Measurements from ENCODE around the gene CISH.

The CISH gene

GRCh38 chr3:50612234-50612882, 784 bp upstream of the CISH start:
- DNase-seq: no peak

DNA sequence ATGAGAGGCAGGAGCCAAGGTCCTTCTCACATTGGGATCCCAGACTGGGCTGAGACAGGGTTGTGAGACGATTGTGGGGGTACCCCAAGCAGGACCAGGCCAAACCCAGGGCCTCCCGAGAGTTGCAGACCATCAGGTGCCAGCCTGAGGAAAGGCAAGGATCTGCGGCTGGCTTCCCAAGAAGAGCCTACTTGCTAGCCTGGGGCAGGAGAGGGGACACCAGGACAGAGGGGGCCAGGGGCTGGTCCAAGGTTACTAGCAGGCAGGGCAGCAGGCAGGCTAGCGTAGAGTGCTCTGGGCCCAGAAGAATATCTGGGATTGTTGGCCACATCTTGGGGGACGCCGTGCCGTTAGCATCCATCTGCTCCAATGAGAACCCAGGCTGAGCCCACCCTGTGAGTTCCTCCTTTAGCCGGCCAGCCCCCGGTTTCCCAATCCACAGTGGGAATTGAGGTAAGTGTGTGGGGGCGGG, 546 bp downstream of the CISH start:
- DNase-seq: no peak

GRCh38 chr3:50610181-50610971, 1.2 kb downstream of the CISH start:
- DNase-seq: no peak

DNA sequence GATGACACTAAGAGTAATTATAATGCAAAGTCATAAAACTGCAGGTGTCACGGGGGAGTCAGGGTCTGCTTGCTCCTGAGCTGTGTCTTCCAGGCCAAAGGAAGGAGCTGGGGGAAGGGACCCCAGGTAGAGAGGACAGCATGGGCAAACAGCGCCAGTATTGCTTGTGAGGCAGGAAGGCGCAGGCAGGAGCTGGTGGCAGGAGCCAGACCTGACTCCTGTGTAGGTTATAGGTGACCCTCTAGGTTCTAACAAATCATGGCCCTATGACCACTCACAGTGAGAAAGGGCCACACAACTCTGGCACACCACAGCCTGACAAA, 1.9 kb downstream of the CISH start:
- no peak for DNase-seq

DNA sequence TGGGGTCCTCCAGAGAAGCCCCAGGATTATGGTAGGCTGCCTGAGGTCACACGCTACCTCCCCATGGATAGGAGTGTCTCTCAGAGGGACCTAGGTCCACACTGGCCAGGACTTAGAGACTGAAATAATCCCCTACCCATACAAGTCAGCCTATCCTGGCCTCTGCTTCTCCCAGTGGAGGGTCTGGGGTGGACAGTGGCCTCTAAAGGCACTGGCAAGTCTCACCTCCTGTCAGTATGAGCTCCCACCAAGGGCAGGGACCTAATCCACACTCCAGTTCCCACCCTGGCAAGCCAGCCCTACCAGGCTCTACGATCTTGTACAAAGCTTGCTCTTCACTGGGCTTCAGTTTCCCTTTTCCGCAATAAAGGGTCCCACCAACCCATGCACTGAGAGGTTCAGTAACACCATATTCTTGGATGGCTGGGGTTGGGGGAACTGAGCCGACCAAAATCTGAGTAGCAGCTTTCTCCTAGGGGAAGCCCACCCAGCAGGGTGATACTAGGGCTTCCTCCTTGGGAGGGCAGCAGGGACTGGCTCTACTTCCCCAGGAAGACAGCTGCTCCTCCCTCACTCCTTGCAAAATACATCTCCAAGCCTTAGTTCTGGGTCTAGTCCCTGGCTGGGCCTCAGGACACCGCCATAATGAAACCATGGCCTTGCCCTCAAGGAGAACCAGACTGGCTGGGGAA, 2.4 kb downstream of the CISH start:
- DNase-seq: no peak

DNA sequence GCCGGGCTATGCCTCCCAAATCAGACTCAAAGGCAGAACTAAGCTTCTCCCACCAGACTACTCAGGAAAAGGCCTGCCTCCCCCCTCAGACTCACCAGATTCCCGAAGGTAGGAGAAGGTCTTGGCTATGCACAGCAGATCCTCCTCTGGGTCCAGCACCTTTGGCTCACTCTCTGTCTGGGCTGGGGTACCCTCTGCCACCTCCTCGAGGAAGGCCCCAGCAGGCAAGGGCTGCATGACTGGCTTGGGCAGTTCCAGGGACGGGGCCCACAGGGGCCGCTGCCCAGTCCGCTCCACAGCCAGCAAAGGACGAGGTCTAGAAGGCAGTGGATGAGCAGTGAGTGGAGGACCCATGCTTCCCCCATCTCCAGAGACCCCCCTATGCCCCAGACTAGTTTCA, 3.3 kb downstream of the CISH start:
- no peak for DNase-seq

GRCh38 chr3:50607271-50608091, 4.1 kb downstream of the CISH start:
- DNase-seq: no peak

DNA sequence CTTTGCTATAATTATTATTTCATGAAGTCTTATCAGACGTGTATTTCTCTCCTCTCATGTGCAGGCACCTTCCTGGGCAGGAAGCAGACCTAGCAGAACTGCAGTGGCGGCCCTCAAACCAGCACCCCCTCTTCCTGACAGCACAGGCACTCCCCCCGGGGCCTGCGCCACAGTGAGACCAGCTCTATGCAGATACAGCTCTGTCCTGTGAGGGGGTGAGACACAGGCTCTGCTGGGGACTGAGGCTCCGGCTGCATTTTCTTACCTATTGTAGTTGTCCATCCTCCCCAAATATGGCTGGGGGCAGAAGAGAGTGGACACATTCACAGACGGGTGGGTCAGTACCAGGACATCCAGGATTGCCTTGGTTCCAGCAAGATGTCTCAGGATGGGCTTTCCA, 5.0 kb downstream of the CISH start:
- no peak for DNase-seq

DNA sequence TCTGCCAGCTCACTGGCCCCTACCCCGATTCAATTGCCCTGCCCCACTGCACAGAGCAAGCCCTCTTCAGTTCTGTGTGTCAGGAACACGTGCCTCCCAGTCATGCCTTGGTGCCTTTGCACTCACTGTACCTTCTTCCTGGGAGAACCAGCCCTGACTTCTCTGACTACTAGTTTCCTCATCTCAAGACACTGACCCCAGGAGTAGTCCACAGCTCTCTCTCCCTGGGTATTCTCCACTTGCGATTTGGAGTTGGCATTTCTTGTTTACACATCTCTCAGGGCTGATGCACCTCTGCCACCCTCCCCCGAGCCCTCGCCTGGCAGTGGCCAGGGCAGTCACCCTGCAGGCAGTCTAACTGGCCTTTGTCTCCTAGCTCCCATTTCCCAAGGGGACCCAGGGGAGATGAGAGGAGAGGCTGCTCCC, 5.7 kb downstream of the CISH start:
- DNase-seq: no peak

DNA sequence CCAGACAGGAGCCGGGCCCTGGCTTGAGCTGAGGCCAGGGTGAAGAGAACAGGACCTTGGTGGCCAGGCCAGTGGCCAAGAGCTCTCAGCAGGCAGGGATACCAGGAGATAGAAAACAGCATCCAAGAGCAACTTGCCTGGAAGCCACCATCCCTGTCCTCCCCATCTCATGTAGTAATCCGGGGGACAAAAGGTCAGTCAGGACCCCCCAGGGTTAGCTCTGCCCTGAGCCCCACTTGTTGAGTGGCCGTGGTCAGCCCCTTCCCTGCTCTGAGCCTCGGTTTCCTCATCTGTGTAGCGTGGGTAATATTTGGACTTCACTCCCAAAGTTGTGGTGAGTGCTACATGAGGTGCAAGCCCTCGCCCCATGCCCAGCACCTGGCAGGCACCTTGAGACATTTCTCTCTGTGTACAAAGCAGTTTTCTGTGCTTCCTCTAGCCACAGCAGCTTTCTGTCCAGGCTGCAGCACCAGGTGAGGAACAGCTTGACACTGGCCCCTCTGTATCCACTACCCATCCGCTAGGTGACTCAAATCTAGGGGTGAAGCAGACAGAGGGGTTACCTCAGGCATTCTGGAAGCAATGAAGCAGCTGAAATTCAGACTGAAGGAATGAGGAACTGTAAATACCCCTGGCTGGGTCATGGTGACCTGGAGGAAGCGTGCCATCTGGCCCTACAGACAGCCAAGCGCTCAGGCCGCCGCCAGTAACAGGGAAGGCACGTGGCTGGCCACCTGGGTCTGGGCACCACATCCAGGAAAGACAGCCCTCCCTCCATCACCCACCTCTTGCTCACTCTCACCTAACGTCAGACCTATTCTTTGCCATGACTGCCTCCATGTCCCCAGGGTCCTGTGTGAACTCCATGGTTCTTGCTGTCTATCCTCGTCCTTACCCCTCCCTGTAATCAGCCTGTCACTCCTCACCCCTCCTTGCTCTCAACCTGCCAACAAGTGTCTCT, 6.7 kb downstream of the CISH start:
- no peak for DNase-seq

DNA sequence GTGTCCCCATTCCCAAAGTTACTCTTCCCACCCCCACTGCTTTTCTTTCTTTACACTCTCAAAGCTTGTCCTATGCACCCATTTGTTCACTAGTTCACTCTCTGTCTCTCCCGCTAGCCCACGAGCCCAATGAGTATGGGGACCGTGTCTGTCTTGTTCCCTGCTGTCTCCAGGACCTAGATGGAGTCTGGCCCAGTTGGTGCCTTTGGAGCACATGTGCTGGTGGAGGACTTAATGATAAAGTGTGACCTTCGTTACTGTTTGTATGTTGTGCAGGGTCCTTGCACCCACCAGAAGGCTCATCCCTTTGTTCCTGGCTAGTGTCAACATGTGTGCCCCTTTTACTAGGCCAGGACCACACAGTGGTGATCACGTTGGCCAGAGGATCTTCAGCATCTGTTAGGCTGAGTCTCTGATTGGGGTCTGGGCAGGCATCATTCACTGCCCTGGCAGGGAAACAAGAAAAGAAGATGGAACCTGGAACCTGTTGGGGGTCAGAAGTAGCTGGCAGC, 7.4 kb downstream of the CISH start:
- DNase-seq: no peak

GRCh38 chr3:50603261-50604109, 8.1 kb downstream of the CISH start:
- no peak for DNase-seq

GRCh38 chr3:50602595-50603191, 8.9 kb downstream of the CISH start:
- DNase-seq: no peak

DNA sequence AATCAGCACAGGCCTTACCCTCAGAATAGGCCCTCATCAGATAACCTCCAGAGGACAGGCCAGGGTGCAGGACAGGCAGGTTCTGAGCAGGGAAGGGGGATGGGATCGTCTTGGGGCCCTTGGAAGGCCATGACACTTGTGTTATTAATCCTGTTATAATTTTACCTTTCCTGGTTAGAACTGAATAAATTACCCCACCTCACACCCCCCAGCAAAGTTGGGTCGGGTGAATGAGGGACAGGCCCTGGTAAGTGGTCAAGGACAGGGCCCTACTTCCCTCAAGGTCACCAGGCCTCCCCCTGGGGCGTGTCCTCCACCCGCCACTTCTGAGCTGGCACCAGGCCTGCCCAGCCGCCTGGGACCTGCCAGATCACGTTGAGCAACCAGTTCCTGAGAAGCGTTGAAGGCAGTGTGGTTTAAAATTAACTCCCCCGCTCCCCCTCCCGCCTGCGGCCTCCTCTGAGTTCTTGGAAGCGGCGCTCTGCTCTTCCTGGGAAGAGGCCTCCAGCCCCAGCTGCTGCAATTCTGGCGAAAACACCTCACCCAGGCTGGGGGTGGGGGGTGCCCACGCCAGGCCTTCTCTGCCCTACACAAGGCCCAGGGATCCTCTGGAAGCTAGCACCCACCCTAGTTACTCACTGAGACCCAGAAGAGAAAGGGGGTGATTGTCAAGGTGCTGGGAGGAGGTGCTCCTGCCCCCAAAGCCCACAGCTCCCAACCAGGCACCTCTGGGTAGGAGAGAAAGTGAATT, 10.6 kb downstream of the CISH start:
- no peak for DNase-seq

- no peak for DNase-seq
Observed at GRCh38 chr3:50600141-50600753, 11.3 kb downstream of the CISH start.

DNA sequence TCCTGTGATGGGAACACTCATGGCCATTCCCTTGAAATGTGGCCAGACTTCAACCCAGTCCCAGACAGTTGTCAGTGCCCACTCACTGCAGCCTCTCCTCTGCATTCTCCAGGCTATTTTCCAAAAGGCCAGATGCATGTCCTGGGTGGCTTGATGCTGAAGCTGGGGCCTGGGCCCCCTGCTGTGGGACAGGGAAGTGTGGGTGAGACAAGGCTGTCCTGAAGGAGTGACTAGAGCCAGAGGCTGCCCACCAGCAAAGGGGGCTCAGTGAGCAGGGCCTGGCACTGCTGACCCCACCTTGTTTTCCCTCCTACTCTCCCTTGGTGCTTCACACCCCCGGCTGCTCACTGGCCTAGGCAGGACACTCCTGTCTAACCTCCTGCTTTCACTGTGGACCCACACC, 11.9 kb downstream of the CISH start:
- no peak for DNase-seq

GRCh38 chr3:50599115-50599715, 12.4 kb downstream of the CISH start:
- no peak for DNase-seq

- DNase-seq: no peak
Observed at GRCh38 chr3:50594253-50594785, 17.3 kb downstream of the CISH start.

Data from NCI-H1930 (cell line).